HepG2 (cell line): Measurements from ENCODE around the gene CNOT6. TPM values are rescaled to one million over a fixed set of nuclear protein-coding genes. Genes with fewer than 3 reads are reported as not detected.

Source experiments
- ATAC-seq: fragments of 200-7000 bp; cut with Tn5 transposase; 3 replicates; pipeline ENCODE4 v1.9.1; 2020; ENCODE audit warnings: mild to moderate bottlenecking, moderate library complexity
- BruUV-seq: library from RNA; stranded (reverse); fragments of 400-500 nt; replicated peaks from 2 replicates; lab custom pipeline; 2021; lab: Mats Ljungman, UMichigan
- CTCF ChIA-PET: fragments of 300-600 bp; formaldehyde crosslinking; extraction: SDS; loops from one replicate; lab custom pipeline; 2021; ENCODE audit warnings: low total read pairs, inconsistent platforms, low intra/inter-chr PET ratio; lab: Yijun Ruan, JAX
- POLR2A ChIA-PET: fragments of 350-600 bp; sonication (Branson Sonifier 250); formaldehyde crosslinking; loops from one replicate; lab custom pipeline; 2020; ENCODE audit warnings: antibody characterized with exemption, inconsistent platforms; lab: Yijun Ruan, JAX
- DNase-seq: peaks from one replicate; pipeline ENCODE4 v3.0.0-alpha.2; 2015; ENCODE audit warnings: low spot score
- FAIRE-seq: peaks from 3 replicates; lab custom pipeline; 2011; peaks lifted over from hg19 to GRCh38; lab: Jason Lieb, UNC
- H2AFZ ChIP-seq: one replicate; pipeline ENCODE4 v1.6.1; 2011; ENCODE audit warnings: low read length, inconsistent platforms
- H3K27ac ChIP-seq: fragments of 300-600 bp; 3 replicates; pipeline ENCODE4 v1.8.0; 2011; ENCODE audit warnings: mixed run types, mild to moderate bottlenecking, mixed read lengths, low read length, inconsistent platforms; ENCODE audit not compliant: insufficient read depth; ENCODE audit errors: extremely low read length
- H3K27me3 ChIP-seq, 2 experiments: fragments of 200-600 bp in 1 of 2; 2 replicates in 1 of 2; 3 replicates in 1 of 2; pipeline versions ENCODE4 v1.6.0 to v1.8.0; 2011; ENCODE audit warnings: low read length in 2 of 2, mild to moderate bottlenecking in 2 of 2, moderate library complexity in 2 of 2, inconsistent platforms in 1 of 2; ENCODE audit not compliant: insufficient read depth in 2 of 2, control insufficient read depth in 1 of 2
- H3K36me3 ChIP-seq, 2 experiments: fragments of 200-600 bp in 1 of 2; replicated peaks in 1 of 2; 2 replicates in 1 of 2; 3 replicates in 1 of 2; pipeline versions ENCODE4 v1.5.1 to v1.8.0; 2011; ENCODE audit warnings: low read length in 2 of 2, inconsistent platforms in 1 of 2; ENCODE audit not compliant: insufficient read depth in 2 of 2, control insufficient read depth in 1 of 2
- H3K4me1 ChIP-seq: 2 replicates; pipeline ENCODE4 v1.5.1; 2012; ENCODE audit warnings: low read length, inconsistent platforms; ENCODE audit not compliant: insufficient read depth
- H3K4me2 ChIP-seq: 2 replicates; pipeline ENCODE4 v1.6.0; 2011; ENCODE audit warnings: low read depth, low read length, inconsistent platforms
- H3K4me3 ChIP-seq, 3 experiments: fragments of 200-600 bp in 1 of 3; sonication (generic), shearing (Covaris generic) in 1 of 3; replicated peaks in 1 of 3; 2 replicates each; pipeline ENCODE4 v1.5.1; 2011 to 2016; ENCODE audit warnings: low read length in 3 of 3, inconsistent platforms in 2 of 3, low read depth in 2 of 3, mild to moderate bottlenecking in 2 of 3, control low read depth in 1 of 3, mixed read lengths in 1 of 3; ENCODE audit not compliant: insufficient read depth in 1 of 3
- H3K79me2 ChIP-seq: one replicate; pipeline ENCODE4 v1.6.1; 2011; ENCODE audit warnings: low read length, inconsistent platforms; ENCODE audit not compliant: insufficient read depth
- H3K9ac ChIP-seq: 2 replicates; pipeline ENCODE4 v1.6.0; 2011; ENCODE audit warnings: mild to moderate bottlenecking, low read depth, low read length, inconsistent platforms; ENCODE audit not compliant: insufficient read depth
- H3K9me3 ChIP-seq: 2 replicates; pipeline ENCODE4 v1.5.1; 2012; ENCODE audit warnings: mild to moderate bottlenecking, low read length
- H4K20me1 ChIP-seq: 2 replicates; pipeline ENCODE4 v1.6.0; 2011; ENCODE audit warnings: inconsistent platforms, mild to moderate bottlenecking, low read length, moderate library complexity; ENCODE audit not compliant: insufficient read depth
- BRD4 ChIP-seq: sonication (generic); formaldehyde crosslinking; IDR thresholded peaks from 2 replicates; pipeline ENCODE4 v1.4.0; 2020; ENCODE audit warnings: missing genetic modification reagents
- MXI1 ChIP-seq: IDR thresholded peaks from 3 replicates; pipeline ENCODE4 v1.6.1; 2012; ENCODE audit warnings: low read depth, low read length, inconsistent platforms, borderline replicate concordance
- RXRA ChIP-seq: sonication (generic); formaldehyde crosslinking; IDR thresholded peaks from 2 replicates; pipeline ENCODE4 v1.5.1; 2020; ENCODE audit warnings: missing genetic modification reagents
- SP2 ChIP-seq: sonication (generic); formaldehyde crosslinking; IDR thresholded peaks from 2 replicates; pipeline ENCODE4 v1.5.1; 2020; ENCODE audit warnings: mild to moderate bottlenecking, missing genetic modification reagents
- STAG1 ChIP-seq: sonication (generic); formaldehyde crosslinking; IDR thresholded peaks from 2 replicates; pipeline ENCODE4 v1.4.0; 2020; ENCODE audit warnings: missing genetic modification reagents
- TBP ChIP-seq: sonication (generic); formaldehyde crosslinking; IDR thresholded peaks from 2 replicates; pipeline ENCODE4 v1.5.0; 2020; ENCODE audit warnings: missing genetic modification reagents
- THAP9 ChIP-seq: sonication (generic); formaldehyde crosslinking; IDR thresholded peaks from 2 replicates; pipeline ENCODE4; 2020; ENCODE audit warnings: missing genetic modification reagents, mild to moderate bottlenecking, borderline replicate concordance
- TRIM22 ChIP-seq: fragments of 450-650 bp; IDR thresholded peaks from 2 replicates; pipeline ENCODE4 v1.6.1; 2017
- ZNF256 ChIP-seq: sonication (generic); formaldehyde crosslinking; conservative IDR thresholded peaks from 2 replicates; pipeline ENCODE4 v1.4.0; 2020; ENCODE audit warnings: missing genetic modification reagents
- ZNF280B ChIP-seq: sonication (generic); formaldehyde crosslinking; IDR thresholded peaks from 2 replicates; pipeline ENCODE4 v1.5.0; 2020; ENCODE audit warnings: missing genetic modification reagents, mild to moderate bottlenecking, borderline replicate concordance
- ZNF501 ChIP-seq: sonication (generic); formaldehyde crosslinking; IDR thresholded peaks from 2 replicates; pipeline ENCODE4 v1.5.1; 2020; ENCODE audit warnings: mild to moderate bottlenecking, moderate library complexity, missing genetic modification reagents
- ZNF607 ChIP-seq: sonication (generic); formaldehyde crosslinking; IDR thresholded peaks from 2 replicates; pipeline ENCODE4 v1.5.1; 2020; ENCODE audit warnings: missing genetic modification reagents, mild to moderate bottlenecking, borderline replicate concordance
- WGBS: methylation state at CpG from one replicate; pipeline ENCODE4 v1.1.6; 2017; ENCODE audit warnings: low lambda C conversion rate; 5-methylcytosine and 5-hydroxymethylcytosine counted together
- in situ Hi-C: cut with HindIII; loops from 2 replicates; pipeline ENCODE4 v1.10.0; 2017; ENCODE audit warnings: low pct_unique_long_range_greater_than_20kb; ENCODE audit not compliant: extremely low pct_ligation_motif_present
- intact Hi-C: fragments of 100-400 bp; cut with micrococcal nuclease; formaldehyde crosslinking; loops from one replicate; pipeline ENCODE4 v1.10.0; 2022; ENCODE audit not compliant: unreplicated experiment
- polyA plus RNA-seq, 8 experiments: library from polyadenylated mRNA; depleted of rRNA in 3 of 8; stranded (reverse) in 7 of 8; unstranded in 1 of 8; fragments of >200 nt; fragmentation: Illumina TruSeq in 4 of 8; extraction: Trizol in 4 of 8; gene quantifications; 2 replicates each; pipeline versions ENCODE4 v1.2.1 to v1.2.3, GENCODE V29; 2011 to 2016; ENCODE audit warnings: low read depth in 4 of 8, missing spikeins in 1 of 8, mixed read lengths in 1 of 8; ENCODE audit not compliant: insufficient read depth in 1 of 8
- total RNA-seq, 5 experiments: library from RNA; depleted of rRNA; stranded (reverse); fragments of >200 nt; fragmentation: Illumina TruSeq; extraction: Trizol; gene quantifications; 2 replicates each; pipeline ENCODE4 v1.2.3, GENCODE V29; 2016; ENCODE audit warnings: low read depth in 1 of 5
- TF ChIP-seq, protein P1 (sequence below): sonication (generic); formaldehyde crosslinking; IDR thresholded peaks from 2 replicates; pipeline ENCODE4 v1.4.0; 2020; ENCODE audit warnings: mild to moderate bottlenecking, low read depth, missing genetic modification reagents

The CNOT6 gene
- total and polyA plus RNA-seq, 2 of the 13 experiments (the other 11 are each of a cell fraction or from before 2014, with no cell fraction given) = 8.8 to 9.1 TPM

DNA sequence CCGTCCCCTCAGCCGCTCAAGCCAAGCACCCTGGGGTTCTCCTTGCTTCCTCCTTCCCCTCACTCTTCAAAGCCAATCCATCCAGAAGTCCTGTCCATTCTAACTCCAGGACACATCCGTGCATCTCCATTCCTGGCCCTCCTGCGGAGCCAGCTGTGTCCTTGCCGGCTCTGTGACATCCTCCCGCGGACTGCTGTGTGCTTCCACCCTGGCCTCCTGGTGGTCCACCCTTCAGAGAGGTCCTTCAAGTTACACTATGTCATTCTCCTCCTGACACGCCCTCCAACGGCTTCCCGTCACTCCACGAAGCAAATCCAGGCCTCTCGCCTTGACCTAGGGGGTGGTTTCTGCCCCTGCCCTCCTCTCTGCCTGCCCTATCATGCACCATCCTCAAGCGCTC, 110.1 kb downstream of the CNOT6 start (continued):
- TF ChIP-seq THAP9 (CRISPR knock-in tag) (no peak), TBP (no peak), BRD4 (CRISPR knock-in tag) (no peak)
- TF ChIP-seq, protein P1, sequence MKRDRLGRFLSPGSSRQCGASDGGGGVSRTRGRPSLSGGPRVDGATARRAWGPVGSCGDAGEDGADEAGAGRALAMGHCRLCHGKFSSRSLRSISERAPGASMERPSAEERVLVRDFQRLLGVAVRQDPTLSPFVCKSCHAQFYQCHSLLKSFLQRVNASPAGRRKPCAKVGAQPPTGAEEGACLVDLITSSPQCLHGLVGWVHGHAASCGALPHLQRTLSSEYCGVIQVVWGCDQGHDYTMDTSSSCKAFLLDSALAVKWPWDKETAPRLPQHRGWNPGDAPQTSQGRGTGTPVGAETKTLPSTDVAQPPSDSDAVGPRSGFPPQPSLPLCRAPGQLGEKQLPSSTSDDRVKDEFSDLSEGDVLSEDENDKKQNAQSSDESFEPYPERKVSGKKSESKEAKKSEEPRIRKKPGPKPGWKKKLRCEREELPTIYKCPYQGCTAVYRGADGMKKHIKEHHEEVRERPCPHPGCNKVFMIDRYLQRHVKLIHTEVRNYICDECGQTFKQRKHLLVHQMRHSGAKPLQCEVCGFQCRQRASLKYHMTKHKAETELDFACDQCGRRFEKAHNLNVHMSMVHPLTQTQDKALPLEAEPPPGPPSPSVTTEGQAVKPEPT = no peak

DNA sequence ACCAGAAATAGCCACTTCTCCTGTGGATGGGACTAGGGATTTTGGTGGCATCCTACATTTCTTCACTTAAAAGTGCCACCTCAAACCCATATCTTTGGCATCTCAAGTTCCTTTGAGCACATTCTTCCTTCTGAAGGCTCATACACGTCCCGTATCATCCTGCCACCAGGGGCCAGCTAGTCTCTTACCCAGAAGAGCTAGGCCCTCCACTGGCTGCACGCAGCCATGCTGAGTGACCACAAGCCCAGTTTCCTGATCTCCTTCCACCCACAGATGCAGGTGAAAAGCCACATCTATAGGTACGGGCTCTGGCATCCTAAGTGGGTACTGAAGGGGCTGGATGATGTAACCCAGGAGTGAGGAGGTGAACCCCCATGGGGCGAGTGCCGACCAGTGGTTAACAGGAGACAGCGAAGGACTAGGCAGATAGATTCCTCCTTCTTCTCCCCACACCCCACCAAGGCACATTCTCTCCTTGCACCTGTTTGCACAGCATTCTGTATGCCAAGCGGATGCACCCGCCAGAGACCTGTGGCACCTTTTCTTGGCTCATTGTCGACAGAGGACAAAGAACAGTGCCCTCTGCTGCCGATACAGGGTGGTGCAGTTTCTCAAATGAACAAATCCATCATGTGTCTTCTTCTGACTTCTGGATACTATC, 111.5 kb downstream of the CNOT6 start:
- intact Hi-C loops (no loop called here), in situ Hi-C loops (no loop called here)
- no TSS peak for BruUV-seq
- ChIA-PET POLR2A (no interaction called here), CTCF (no interaction called here)
- H3K27me3 ChIP-seq = peaks cover 15 to 65% of the 10 kb centered on the region in 2 experiments
- H3K36me3 ChIP-seq = no peaks in the 10 kb centered on the region
- no peak overlapping the region for H3K4me2 ChIP-seq
- no peaks in the 10 kb centered on the region; the same call in 1 of the 2 replicates for H4K20me1 ChIP-seq
- 31% methylated on average over 11 of the region's 11 CpGs for WGBS
- FAIRE-seq = peak; percentile 81
- no peak overlapping the region for H3K27ac ChIP-seq
- H2AFZ ChIP-seq = no peak overlapping the region
- H3K9ac ChIP-seq = no peak overlapping the region
- no peaks in the 10 kb centered on the region for H3K79me2 ChIP-seq
- DNase-seq = peak; percentile 45
- no peaks in the 10 kb centered on the region for H3K9me3 ChIP-seq
- H3K4me1 ChIP-seq = no peaks in the 10 kb centered on the region
- no peak overlapping the region for H3K4me3 ChIP-seq
- peak; percentile 40 for ATAC-seq
- no peak for TF ChIP-seq MXI1
- TF ChIP-seq SP2 = 0 out of 2 replicates have a peak, but pooled peaks have one; percentile 20
- peak; percentile 44 for TF ChIP-seq STAG1
- no peak for TF ChIP-seq TRIM22
- TF ChIP-seq ZNF256 (CRISPR knock-in tag) = no peak
- no peak for TF ChIP-seq ZNF280B (CRISPR knock-in tag)
- TF ChIP-seq ZNF501 = peak; percentile 33; the same call in 1 of the 2 replicates
- TF ChIP-seq ZNF607 (CRISPR knock-in tag) = 0 out of 2 replicates have a peak, but pooled peaks have one; percentile 40
- TF ChIP-seq RXRA = no peak
